Mesendoderm (in vitro differentiated cells): Measurements from ENCODE around the gene OR51B4.

ENCODE experiments used
- DNase-seq: peaks from one replicate; pipeline ENCODE4 v3.0.0; 2013
- H2AK5ac ChIP-seq: 2 replicates; pipeline ENCODE4 v1.6.1; 2013; ENCODE audit warnings: low read length, inconsistent platforms
- H2BK120ac ChIP-seq: 2 replicates; pipeline ENCODE4 v1.6.1; 2013; ENCODE audit warnings: low read depth, mild to moderate bottlenecking, low read length, moderate library complexity, mixed read lengths
- H2BK15ac ChIP-seq: replicated peaks from 2 replicates; pipeline ENCODE4 v1.6.1; 2013; ENCODE audit warnings: low read depth, mild to moderate bottlenecking, moderate library complexity
- H2BK5ac ChIP-seq: 2 replicates; pipeline ENCODE4 v1.6.1; 2013; ENCODE audit warnings: low read length, inconsistent platforms
- H3K18ac ChIP-seq: 2 replicates; pipeline ENCODE4 v1.6.1; 2013; ENCODE audit warnings: mild to moderate bottlenecking, low read length, mixed read lengths
- H3K23ac ChIP-seq: one replicate; pipeline ENCODE4 v1.6.1; 2013; ENCODE audit warnings: low read length
- H3K27ac ChIP-seq: 2 replicates; pipeline ENCODE4 v1.5.1; 2013; ENCODE audit warnings: low read depth, mild to moderate bottlenecking, inconsistent platforms, low read length, moderate library complexity
- H3K27me3 ChIP-seq: 2 replicates; pipeline ENCODE4 v1.6.1; 2013; ENCODE audit warnings: low read length, control low read depth, mild to moderate bottlenecking, inconsistent platforms; ENCODE audit not compliant: insufficient read depth, poor library complexity
- H3K36me3 ChIP-seq: 2 replicates; pipeline ENCODE4 v1.6.1; 2013; ENCODE audit warnings: low read length, inconsistent platforms; ENCODE audit not compliant: control insufficient read depth, insufficient read depth
- H3K4ac ChIP-seq: one replicate; pipeline ENCODE4 v1.6.1; 2013; ENCODE audit warnings: low read depth, mild to moderate bottlenecking, low read length, moderate library complexity
- H3K4me1 ChIP-seq: 2 replicates; pipeline ENCODE4 v1.6.1; 2013; ENCODE audit warnings: low read depth, low read length, inconsistent platforms; ENCODE audit not compliant: control insufficient read depth
- H3K4me2 ChIP-seq: 2 replicates; pipeline ENCODE4 v1.6.1; 2013; ENCODE audit warnings: low read length
- H3K4me3 ChIP-seq: 2 replicates; pipeline ENCODE4 v1.5.1; 2013; ENCODE audit warnings: mild to moderate bottlenecking, low read length
- H3K56ac ChIP-seq: one replicate; pipeline ENCODE4 v1.6.1; 2013; ENCODE audit warnings: low read length
- H3K79me1 ChIP-seq: 2 replicates; pipeline ENCODE4 v1.6.1; 2013; ENCODE audit warnings: low read length, inconsistent platforms
- H3K79me2 ChIP-seq: 2 replicates; pipeline ENCODE4 v1.6.1; 2013; ENCODE audit warnings: mild to moderate bottlenecking, low read length; ENCODE audit not compliant: control insufficient read depth, insufficient read depth
- H3K9ac ChIP-seq: 2 replicates; pipeline ENCODE4 v1.6.1; 2013; ENCODE audit warnings: low read length, inconsistent platforms
- H4K5ac ChIP-seq: one replicate; pipeline ENCODE4 v1.6.1; 2013; ENCODE audit warnings: low read length
- H4K8ac ChIP-seq: one replicate; pipeline ENCODE4 v1.6.1; 2013; ENCODE audit warnings: low read depth, mild to moderate bottlenecking, control low read depth, low read length, moderate library complexity
- WGBS: extraction: QIAGEN DNeasy Blood & Tissue Kit; methylation state at CpG from one replicate; pipeline ENCODE4 v1.1.7; 2013; ENCODE audit warnings: low lambda C conversion rate, missing lambda C conversion rate; ENCODE audit not compliant: insufficient coverage; ENCODE audit errors: extremely low coverage; 5-methylcytosine and 5-hydroxymethylcytosine counted together

Gene OR51B4

GRCh38 chr11:5277807-5278382 is 23.9 kb downstream of the OR51B4 start:
- H2BK15ac ChIP-seq: no peak overlapping the region
- no peak overlapping the region for H2BK5ac ChIP-seq
- no peak overlapping the region for H3K18ac ChIP-seq
- no peak overlapping the region for H2AK5ac ChIP-seq
- no peak overlapping the region for H3K56ac ChIP-seq
- H4K8ac ChIP-seq: no peak overlapping the region
- H4K5ac ChIP-seq: no peak overlapping the region
- no peaks in the 10 kb centered on the region for H3K36me3 ChIP-seq
- no peaks in the 10 kb centered on the region for H3K79me1 ChIP-seq
- H3K27me3 ChIP-seq: no peaks in the 10 kb centered on the region
- H2BK120ac ChIP-seq: no peak overlapping the region
- no peak overlapping the region for H3K4me3 ChIP-seq
- H3K9ac ChIP-seq: no peak overlapping the region
- H3K4ac ChIP-seq: no peak overlapping the region
- no peaks in the 10 kb centered on the region for H3K79me2 ChIP-seq
- H3K4me2 ChIP-seq: no peak overlapping the region
- H3K4me1 ChIP-seq: peaks cover 3% of the 10 kb centered on the region
- WGBS: no CpG with 5 or more reads among the region's 1 CpG
- no peak for DNase-seq
- H3K23ac ChIP-seq: no peak overlapping the region
- H3K27ac ChIP-seq: no peak overlapping the region

GRCh38 chr11:5276697-5277096 is 25.0 kb downstream of the OR51B4 start:
- H3K4me1 ChIP-seq: peaks cover 3% of the 10 kb centered on the region
- no peak overlapping the region for H2BK15ac ChIP-seq
- no peak overlapping the region for H4K5ac ChIP-seq
- H3K4ac ChIP-seq: no peak overlapping the region
- H3K27ac ChIP-seq: no peak overlapping the region
- H2AK5ac ChIP-seq: no peak overlapping the region
- H2BK5ac ChIP-seq: no peak overlapping the region
- no peak overlapping the region for H3K9ac ChIP-seq
- no peaks in the 10 kb centered on the region for H3K79me2 ChIP-seq
- no peaks in the 10 kb centered on the region for H3K79me1 ChIP-seq
- WGBS: no CpG with 5 or more reads among the region's 2 CpGs
- no peak overlapping the region for H3K23ac ChIP-seq
- H3K4me2 ChIP-seq: no peak overlapping the region
- DNase-seq: no peak
- no peak overlapping the region for H3K18ac ChIP-seq
- no peak overlapping the region for H3K4me3 ChIP-seq
- no peak overlapping the region for H4K8ac ChIP-seq
- H3K56ac ChIP-seq: no peak overlapping the region
- H2BK120ac ChIP-seq: no peak overlapping the region
- no peaks in the 10 kb centered on the region for H3K27me3 ChIP-seq
- no peaks in the 10 kb centered on the region for H3K36me3 ChIP-seq

GRCh38 chr11:5275369-5276110 is 26.2 kb downstream of the OR51B4 start:
- Histone ChIP-seq H3K9ac (no peak overlapping the region), H3K79me2 (no peaks in the 10 kb centered on the region), H2BK15ac (no peak overlapping the region), H2BK120ac (no peak overlapping the region), H3K4me2 (no peak overlapping the region), H3K56ac (no peak overlapping the region), H4K8ac (no peak overlapping the region), H2BK5ac (no peak overlapping the region), H2AK5ac (no peak overlapping the region), H3K79me1 (no peaks in the 10 kb centered on the region), H3K36me3 (no peaks in the 10 kb centered on the region), H3K27ac (no peak overlapping the region), H3K4me3 (no peak overlapping the region), H3K27me3 (no peaks in the 10 kb centered on the region), H3K4me1 (peaks cover under 1% of the 10 kb centered on the region), H3K4ac (no peak overlapping the region), H4K5ac (no peak overlapping the region), H3K18ac (no peak overlapping the region), H3K23ac (no peak overlapping the region)
- no CpG with 5 or more reads among the region's 6 CpGs for WGBS
- peak; percentile 22 for DNase-seq

- Histone ChIP-seq H2BK5ac (no peak overlapping the region), H3K4ac (no peak overlapping the region), H3K27ac (no peak overlapping the region), H3K4me3 (no peak overlapping the region), H3K79me2 (no peaks in the 10 kb centered on the region), H3K4me2 (no peak overlapping the region), H3K9ac (no peak overlapping the region), H3K79me1 (no peaks in the 10 kb centered on the region), H2BK120ac (no peak overlapping the region), H3K36me3 (no peaks in the 10 kb centered on the region), H3K23ac (no peak overlapping the region), H2AK5ac (no peak overlapping the region), H3K27me3 (no peaks in the 10 kb centered on the region), H3K56ac (no peak overlapping the region), H3K18ac (no peak overlapping the region), H4K8ac (no peak overlapping the region), H4K5ac (no peak overlapping the region), H3K4me1 (no peaks in the 10 kb centered on the region), H2BK15ac (no peak overlapping the region)
- peak; percentile 58 for DNase-seq
- no CpG with 5 or more reads among the region's 5 CpGs for WGBS
Observed at GRCh38 chr11:5274395-5274794, 27.4 kb downstream of the OR51B4 start.

GRCh38 chr11:5272395-5273017 is 29.2 kb downstream of the OR51B4 start:
- no peak for DNase-seq
- no peak overlapping the region for H3K18ac ChIP-seq
- WGBS: no CpG with 5 or more reads among the region's 4 CpGs
- no peak overlapping the region for H4K5ac ChIP-seq
- H4K8ac ChIP-seq: no peak overlapping the region
- no peak overlapping the region for H3K56ac ChIP-seq
- no peaks in the 10 kb centered on the region for H3K4me1 ChIP-seq
- H3K23ac ChIP-seq: no peak overlapping the region
- no peak overlapping the region for H3K27ac ChIP-seq
- H3K79me1 ChIP-seq: no peaks in the 10 kb centered on the region
- H3K4me2 ChIP-seq: no peak overlapping the region
- no peak overlapping the region for H2BK15ac ChIP-seq
- H2AK5ac ChIP-seq: no peak overlapping the region
- H2BK5ac ChIP-seq: no peak overlapping the region
- H3K36me3 ChIP-seq: no peaks in the 10 kb centered on the region
- no peak overlapping the region for H3K9ac ChIP-seq
- H3K79me2 ChIP-seq: no peaks in the 10 kb centered on the region
- H3K4ac ChIP-seq: no peak overlapping the region
- no peaks in the 10 kb centered on the region for H3K27me3 ChIP-seq
- no peak overlapping the region for H2BK120ac ChIP-seq
- no peak overlapping the region for H3K4me3 ChIP-seq
